SK-N-SH treated with all-trans-retinoic acid at 6 μM for 48 hours (cell line): ENCODE measurements around the gene MOXD1.

Experiments used
- ATAC-seq: fragments of 200-7000 bp; cut with Tn5 transposase; 3 replicates; pipeline ENCODE4 v1.9.1; 2020; ENCODE audit warnings: mild to moderate bottlenecking, moderate library complexity
- ARNTL ChIP-seq: fragments of 450-650 bp; formaldehyde crosslinking; IDR thresholded peaks from 2 replicates; pipeline ENCODE4 v1.5.0; 2020; ENCODE audit warnings: low read depth, mild to moderate bottlenecking, moderate library complexity, borderline replicate concordance
- BACH2 ChIP-seq: fragments of 250-450 bp; sonication (Bioruptor Pico); IDR thresholded peaks from 2 replicates; pipeline ENCODE4 v1.9.0; 2021; ENCODE audit warnings: mild to moderate bottlenecking, borderline replicate concordance
- CSDC2 ChIP-seq: fragments of 250-450 bp; sonication (Bioruptor Pico); IDR thresholded peaks from 2 replicates; pipeline ENCODE4 v1.5.0; 2020; ENCODE audit warnings: mild to moderate bottlenecking, moderate library complexity
- ESRRG ChIP-seq: fragments of 250-450 bp; sonication (Bioruptor Pico); IDR thresholded peaks from 2 replicates; pipeline ENCODE4 v1.6.1; 2021; ENCODE audit warnings: mild to moderate bottlenecking
- GLIS3 ChIP-seq: fragments of 250-450 bp; sonication (Bioruptor Pico); IDR thresholded peaks from 2 replicates; pipeline ENCODE4 v1.5.0; 2020; ENCODE audit warnings: mild to moderate bottlenecking, moderate library complexity
- ISL1 ChIP-seq: fragments of 250-450 bp; sonication (Bioruptor Pico); IDR thresholded peaks from 2 replicates; pipeline ENCODE4 v2.1.2; 2022; ENCODE audit warnings: mild to moderate bottlenecking, moderate library complexity
- OSR1 ChIP-seq: fragments of 250-450 bp; sonication (Bioruptor Pico); IDR thresholded peaks from 2 replicates; pipeline ENCODE4 v1.8.0; 2022; ENCODE audit warnings: moderate library complexity, mild to moderate bottlenecking, inconsistent platforms
- PPARA ChIP-seq: fragments of 250-450 bp; sonication (Bioruptor Pico); IDR thresholded peaks from 2 replicates; pipeline ENCODE4 v1.5.0; 2020; ENCODE audit warnings: mild to moderate bottlenecking, borderline replicate concordance
- RARB ChIP-seq: fragments of 250-450 bp; sonication (Bioruptor Pico); IDR thresholded peaks from 2 replicates; pipeline ENCODE4 v1.8.0; 2021; ENCODE audit warnings: mild to moderate bottlenecking, moderate library complexity
- SNAI2 ChIP-seq: fragments of 250-450 bp; sonication (Bioruptor Pico); IDR thresholded peaks from 2 replicates; pipeline ENCODE4 v1.5.0; 2020; ENCODE audit warnings: mild to moderate bottlenecking, moderate library complexity
- TCF4 ChIP-seq: fragments of 250-450 bp; sonication (Bioruptor Pico); IDR thresholded peaks from 2 replicates; pipeline ENCODE4 v1.8.0; 2021; ENCODE audit warnings: mild to moderate bottlenecking, moderate library complexity, borderline replicate concordance
- TOX ChIP-seq: fragments of 250-450 bp; sonication (Bioruptor Pico); IDR thresholded peaks from 2 replicates; pipeline ENCODE4 v1.8.0; 2021; ENCODE audit warnings: mild to moderate bottlenecking, moderate library complexity, borderline replicate concordance
- ZC3H10 ChIP-seq: fragments of 250-450 bp; sonication (Bioruptor Pico); IDR thresholded peaks from 2 replicates; pipeline ENCODE4 v1.5.1; 2021; ENCODE audit warnings: mild to moderate bottlenecking, moderate library complexity
- ZFP3 ChIP-seq: fragments of 250-450 bp; sonication (Bioruptor Pico); IDR thresholded peaks from 2 replicates; pipeline ENCODE4 v1.5.0; 2020; ENCODE audit warnings: mild to moderate bottlenecking, moderate library complexity
- ZFP30 ChIP-seq: fragments of 450-650 bp; formaldehyde crosslinking; IDR thresholded peaks from 2 replicates; pipeline ENCODE4 v1.5.0; 2022; ENCODE audit warnings: mild to moderate bottlenecking, moderate library complexity
- ZNF565 ChIP-seq: fragments of 450-650 bp; formaldehyde crosslinking; conservative IDR thresholded peaks from 2 replicates; pipeline ENCODE4 v1.5.0; 2020; ENCODE audit warnings: low read depth, mild to moderate bottlenecking, moderate library complexity
- ZNF70 ChIP-seq: fragments of 450-650 bp; formaldehyde crosslinking; IDR thresholded peaks from 2 replicates; pipeline ENCODE4 v1.5.0; 2020; ENCODE audit warnings: mild to moderate bottlenecking, moderate library complexity
- ZNF8 ChIP-seq: fragments of 450-650 bp; formaldehyde crosslinking; IDR thresholded peaks from 2 replicates; pipeline ENCODE4 v1.5.0; 2020; ENCODE audit warnings: mild to moderate bottlenecking, moderate library complexity
- TF ChIP-seq, protein P1 (sequence below): fragments of 250-450 bp; sonication (Bioruptor Pico); IDR thresholded peaks from 2 replicates; pipeline ENCODE4 v1.5.0; 2020; ENCODE audit warnings: mild to moderate bottlenecking, moderate library complexity
- TF ChIP-seq, protein P2 (sequence below): fragments of 250-450 bp; sonication (Bioruptor Pico); IDR thresholded peaks from 2 replicates; pipeline ENCODE4 v1.5.1; 2021; ENCODE audit warnings: mild to moderate bottlenecking, moderate library complexity
- TF ChIP-seq, protein P3 (sequence below): fragments of 250-450 bp; sonication (Bioruptor Pico); IDR thresholded peaks from 2 replicates; pipeline ENCODE4 v1.8.0; 2020; ENCODE audit warnings: mild to moderate bottlenecking, moderate library complexity, borderline replicate concordance
- TF ChIP-seq, protein P4 (sequence below): fragments of 250-450 bp; sonication (Bioruptor Pico); IDR thresholded peaks from 2 replicates; pipeline ENCODE4 v1.8.0; 2021; ENCODE audit warnings: low read depth, mild to moderate bottlenecking, moderate library complexity, borderline replicate concordance
- TF ChIP-seq, protein P5 (sequence below): fragments of 250-450 bp; sonication (Bioruptor Pico); IDR thresholded peaks from 2 replicates; pipeline ENCODE4 v1.5.1; 2020; ENCODE audit warnings: low read depth, mild to moderate bottlenecking, moderate library complexity

MOXD1 gene

DNA sequence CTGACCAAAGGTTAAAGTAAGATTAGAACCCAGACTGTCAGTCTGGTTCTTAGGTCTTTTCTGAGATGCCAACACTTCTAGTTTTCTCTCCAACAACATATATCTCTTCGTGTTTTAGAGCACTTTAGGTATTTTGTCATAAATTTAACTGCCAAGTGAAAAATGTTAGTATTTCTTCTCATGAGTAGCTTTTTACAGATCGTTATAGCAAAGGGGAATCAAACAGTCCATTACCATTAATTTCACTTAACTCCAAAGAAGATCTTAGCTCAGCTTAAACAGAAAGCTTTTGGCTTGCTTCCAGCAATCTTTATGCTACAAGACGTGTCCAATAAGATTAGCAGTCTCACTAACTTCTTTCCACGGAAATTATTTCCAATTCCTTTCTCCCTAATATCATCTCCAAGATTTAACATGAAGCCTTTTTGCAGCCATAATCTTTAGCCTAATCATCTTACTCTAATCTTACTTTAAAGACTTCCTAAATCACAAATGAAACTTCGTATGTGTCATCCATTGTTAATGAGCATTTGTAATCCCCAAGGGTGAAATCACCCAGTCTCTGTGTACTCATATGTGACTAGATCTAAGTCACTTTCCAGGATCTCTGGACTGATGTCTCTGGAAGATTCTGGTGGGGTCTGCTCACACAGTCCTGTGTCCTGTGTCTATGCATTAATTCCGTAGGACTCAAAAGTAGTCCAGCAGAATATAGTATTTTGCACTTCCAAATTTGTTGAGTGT, 38.7 kb downstream of the MOXD1 start:
- peak; percentile 5; the same call in 1 of the 3 replicates for ATAC-seq
- TF ChIP-seq BACH2 (CRISPR knock-in tag): no peak
- TF ChIP-seq OSR1 (CRISPR knock-in tag): no peak
- no peak for TF ChIP-seq ZNF565 (CRISPR knock-in tag)
- TF ChIP-seq ZC3H10 (CRISPR knock-in tag): peak; percentile 64
- peak; percentile 76; the same call in 1 of the 2 replicates for TF ChIP-seq TOX (CRISPR knock-in tag)
- TF ChIP-seq, protein P1, sequence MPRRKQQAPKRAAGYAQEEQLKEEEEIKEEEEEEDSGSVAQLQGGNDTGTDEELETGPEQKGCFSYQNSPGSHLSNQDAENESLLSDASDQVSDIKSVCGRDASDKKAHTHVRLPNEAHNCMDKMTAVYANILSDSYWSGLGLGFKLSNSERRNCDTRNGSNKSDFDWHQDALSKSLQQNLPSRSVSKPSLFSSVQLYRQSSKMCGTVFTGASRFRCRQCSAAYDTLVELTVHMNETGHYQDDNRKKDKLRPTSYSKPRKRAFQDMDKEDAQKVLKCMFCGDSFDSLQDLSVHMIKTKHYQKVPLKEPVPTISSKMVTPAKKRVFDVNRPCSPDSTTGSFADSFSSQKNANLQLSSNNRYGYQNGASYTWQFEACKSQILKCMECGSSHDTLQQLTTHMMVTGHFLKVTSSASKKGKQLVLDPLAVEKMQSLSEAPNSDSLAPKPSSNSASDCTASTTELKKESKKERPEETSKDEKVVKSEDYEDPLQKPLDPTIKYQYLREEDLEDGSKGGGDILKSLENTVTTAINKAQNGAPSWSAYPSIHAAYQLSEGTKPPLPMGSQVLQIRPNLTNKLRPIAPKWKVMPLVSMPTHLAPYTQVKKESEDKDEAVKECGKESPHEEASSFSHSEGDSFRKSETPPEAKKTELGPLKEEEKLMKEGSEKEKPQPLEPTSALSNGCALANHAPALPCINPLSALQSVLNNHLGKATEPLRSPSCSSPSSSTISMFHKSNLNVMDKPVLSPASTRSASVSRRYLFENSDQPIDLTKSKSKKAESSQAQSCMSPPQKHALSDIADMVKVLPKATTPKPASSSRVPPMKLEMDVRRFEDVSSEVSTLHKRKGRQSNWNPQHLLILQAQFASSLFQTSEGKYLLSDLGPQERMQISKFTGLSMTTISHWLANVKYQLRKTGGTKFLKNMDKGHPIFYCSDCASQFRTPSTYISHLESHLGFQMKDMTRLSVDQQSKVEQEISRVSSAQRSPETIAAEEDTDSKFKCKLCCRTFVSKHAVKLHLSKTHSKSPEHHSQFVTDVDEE (CRISPR knock-in tag): no peak
- TF ChIP-seq ZNF8: no peak
- TF ChIP-seq GLIS3: no peak
- no peak for TF ChIP-seq SNAI2 (CRISPR knock-in tag)
- no peak for TF ChIP-seq ZFP30 (CRISPR knock-in tag)
- TF ChIP-seq ZNF70 (CRISPR knock-in tag): no peak
- no peak for TF ChIP-seq ISL1 (CRISPR knock-in tag)
- TF ChIP-seq RARB (CRISPR knock-in tag): no peak

DNA sequence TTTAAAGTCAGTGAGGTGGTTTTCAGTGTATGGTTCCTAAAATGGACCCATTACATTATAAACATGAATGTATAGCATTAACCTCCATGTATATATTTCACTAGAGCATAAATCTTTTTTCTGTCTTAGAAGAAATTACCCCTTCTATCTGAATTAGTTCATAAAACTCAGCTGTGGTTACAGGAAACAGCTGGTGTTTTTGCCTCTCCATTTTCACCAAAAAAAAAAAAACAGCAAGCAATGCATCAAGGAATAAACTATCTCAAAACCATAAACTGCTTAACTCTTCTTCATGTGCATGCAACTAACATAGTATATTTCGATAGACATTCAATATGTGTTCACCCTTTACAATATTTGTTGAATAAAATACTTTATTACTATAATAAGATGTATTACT, 40.2 kb downstream of the MOXD1 start:
- no peak for ATAC-seq
- TF ChIP-seq OSR1 (CRISPR knock-in tag) (no peak), CSDC2 (CRISPR knock-in tag) (no peak), ZC3H10 (CRISPR knock-in tag) (no peak), ESRRG (CRISPR knock-in tag) (no peak), GLIS3 (no peak), ARNTL (CRISPR knock-in tag) (no peak), ZNF8 (no peak), BACH2 (CRISPR knock-in tag) (no peak), TOX (CRISPR knock-in tag) (no peak), ZNF70 (CRISPR knock-in tag) (no peak)
- TF ChIP-seq, protein P2, sequence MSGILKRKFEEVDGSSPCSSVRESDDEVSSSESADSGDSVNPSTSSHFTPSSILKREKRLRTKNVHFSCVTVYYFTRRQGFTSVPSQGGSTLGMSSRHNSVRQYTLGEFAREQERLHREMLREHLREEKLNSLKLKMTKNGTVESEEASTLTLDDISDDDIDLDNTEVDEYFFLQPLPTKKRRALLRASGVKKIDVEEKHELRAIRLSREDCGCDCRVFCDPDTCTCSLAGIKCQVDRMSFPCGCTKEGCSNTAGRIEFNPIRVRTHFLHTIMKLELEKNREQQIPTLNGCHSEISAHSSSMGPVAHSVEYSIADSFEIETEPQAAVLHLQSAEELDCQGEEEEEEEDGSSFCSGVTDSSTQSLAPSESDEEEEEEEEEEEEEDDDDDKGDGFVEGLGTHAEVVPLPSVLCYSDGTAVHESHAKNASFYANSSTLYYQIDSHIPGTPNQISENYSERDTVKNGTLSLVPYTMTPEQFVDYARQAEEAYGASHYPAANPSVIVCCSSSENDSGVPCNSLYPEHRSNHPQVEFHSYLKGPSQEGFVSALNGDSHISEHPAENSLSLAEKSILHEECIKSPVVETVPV (CRISPR knock-in tag): no peak
- TF ChIP-seq, protein P3, sequence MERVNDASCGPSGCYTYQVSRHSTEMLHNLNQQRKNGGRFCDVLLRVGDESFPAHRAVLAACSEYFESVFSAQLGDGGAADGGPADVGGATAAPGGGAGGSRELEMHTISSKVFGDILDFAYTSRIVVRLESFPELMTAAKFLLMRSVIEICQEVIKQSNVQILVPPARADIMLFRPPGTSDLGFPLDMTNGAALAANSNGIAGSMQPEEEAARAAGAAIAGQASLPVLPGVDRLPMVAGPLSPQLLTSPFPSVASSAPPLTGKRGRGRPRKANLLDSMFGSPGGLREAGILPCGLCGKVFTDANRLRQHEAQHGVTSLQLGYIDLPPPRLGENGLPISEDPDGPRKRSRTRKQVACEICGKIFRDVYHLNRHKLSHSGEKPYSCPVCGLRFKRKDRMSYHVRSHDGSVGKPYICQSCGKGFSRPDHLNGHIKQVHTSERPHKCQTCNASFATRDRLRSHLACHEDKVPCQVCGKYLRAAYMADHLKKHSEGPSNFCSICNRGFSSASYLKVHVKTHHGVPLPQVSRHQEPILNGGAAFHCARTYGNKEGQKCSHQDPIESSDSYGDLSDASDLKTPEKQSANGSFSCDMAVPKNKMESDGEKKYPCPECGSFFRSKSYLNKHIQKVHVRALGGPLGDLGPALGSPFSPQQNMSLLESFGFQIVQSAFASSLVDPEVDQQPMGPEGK (CRISPR knock-in tag): no peak
- TF ChIP-seq, protein P4, sequence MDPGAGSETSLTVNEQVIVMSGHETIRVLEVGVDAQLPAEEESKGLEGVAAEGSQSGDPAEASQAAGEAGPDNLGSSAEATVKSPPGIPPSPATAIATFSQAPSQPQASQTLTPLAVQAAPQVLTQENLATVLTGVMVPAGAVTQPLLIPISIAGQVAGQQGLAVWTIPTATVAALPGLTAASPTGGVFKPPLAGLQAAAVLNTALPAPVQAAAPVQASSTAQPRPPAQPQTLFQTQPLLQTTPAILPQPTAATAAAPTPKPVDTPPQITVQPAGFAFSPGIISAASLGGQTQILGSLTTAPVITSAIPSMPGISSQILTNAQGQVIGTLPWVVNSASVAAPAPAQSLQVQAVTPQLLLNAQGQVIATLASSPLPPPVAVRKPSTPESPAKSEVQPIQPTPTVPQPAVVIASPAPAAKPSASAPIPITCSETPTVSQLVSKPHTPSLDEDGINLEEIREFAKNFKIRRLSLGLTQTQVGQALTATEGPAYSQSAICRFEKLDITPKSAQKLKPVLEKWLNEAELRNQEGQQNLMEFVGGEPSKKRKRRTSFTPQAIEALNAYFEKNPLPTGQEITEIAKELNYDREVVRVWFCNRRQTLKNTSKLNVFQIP (CRISPR knock-in tag): no peak
- TF ChIP-seq, all 23 proteins: peak for 0

DNA sequence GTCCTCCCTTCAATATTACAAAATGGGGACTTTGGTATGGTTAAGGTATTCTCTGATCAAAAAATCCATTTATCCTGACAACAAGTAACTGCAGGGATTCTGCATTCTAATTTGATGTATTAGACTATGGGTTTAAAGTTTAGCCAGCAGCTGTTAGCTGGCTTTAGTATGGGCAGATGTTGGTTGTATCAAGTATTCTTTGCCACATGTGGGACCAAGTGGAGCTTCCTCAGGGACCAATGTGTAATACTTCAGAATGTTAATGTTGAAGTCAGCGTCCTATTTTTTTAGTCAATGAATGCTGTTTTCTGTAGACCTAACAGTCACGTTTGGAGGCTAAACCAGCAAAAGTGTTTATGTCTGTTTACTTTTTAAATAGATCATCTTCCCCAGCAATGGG, 41.4 kb downstream of the MOXD1 start:
- TF ChIP-seq, protein P3 (CRISPR knock-in tag): no peak
- TF ChIP-seq SNAI2 (CRISPR knock-in tag): no peak
- no peak for TF ChIP-seq GLIS3
- no peak for TF ChIP-seq TCF4 (CRISPR knock-in tag)
- no peak for TF ChIP-seq ZFP3 (CRISPR knock-in tag)
- no peak for TF ChIP-seq BACH2 (CRISPR knock-in tag)
- TF ChIP-seq, protein P5, sequence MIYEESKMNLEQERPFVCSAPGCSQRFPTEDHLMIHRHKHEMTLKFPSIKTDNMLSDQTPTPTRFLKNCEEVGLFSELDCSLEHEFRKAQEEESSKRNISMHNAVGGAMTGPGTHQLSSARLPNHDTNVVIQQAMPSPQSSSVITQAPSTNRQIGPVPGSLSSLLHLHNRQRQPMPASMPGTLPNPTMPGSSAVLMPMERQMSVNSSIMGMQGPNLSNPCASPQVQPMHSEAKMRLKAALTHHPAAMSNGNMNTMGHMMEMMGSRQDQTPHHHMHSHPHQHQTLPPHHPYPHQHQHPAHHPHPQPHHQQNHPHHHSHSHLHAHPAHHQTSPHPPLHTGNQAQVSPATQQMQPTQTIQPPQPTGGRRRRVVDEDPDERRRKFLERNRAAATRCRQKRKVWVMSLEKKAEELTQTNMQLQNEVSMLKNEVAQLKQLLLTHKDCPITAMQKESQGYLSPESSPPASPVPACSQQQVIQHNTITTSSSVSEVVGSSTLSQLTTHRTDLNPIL: no peak
- no peak for TF ChIP-seq ZNF8
- TF ChIP-seq PPARA (CRISPR knock-in tag): no peak
- no peak for TF ChIP-seq ZNF565 (CRISPR knock-in tag)
- no peak for TF ChIP-seq OSR1 (CRISPR knock-in tag)
- TF ChIP-seq ZC3H10 (CRISPR knock-in tag): no peak
- no peak for TF ChIP-seq ISL1 (CRISPR knock-in tag)
- TF ChIP-seq ARNTL (CRISPR knock-in tag): no peak
- TF ChIP-seq ZFP30 (CRISPR knock-in tag): no peak
- no peak for ATAC-seq
